Measurements from ENCODE around the gene ITIH5. TPM values are rescaled to one million over a fixed set of nuclear protein-coding genes. Genes with fewer than 3 reads are reported as not detected.
A peak's percentile ranks its signal among the peaks of the same experiment; 100 is the strongest.

ITIH5 gene
- total RNA-seq, 4 donors from 2014 or later: 24.9 to 68.1 (median 39.0) TPM

GRCh38 chr10:7572391-7572790 lies 94.4 kb downstream of the ITIH5 start:
- Histone ChIP-seq H3K27ac (replicated peaks in 1 of 4) (peak overlapping the region in 1 of 4 donors; percentile 27), H3K36me3 (peaks cover 11 to 51% (median 12%) of the 10 kb centered on the region in 4 donors), H3K4me1 (peaks cover 0 to 17% (median 14%) of the 10 kb centered on the region in 4 donors), H3K27me3 (no peaks in the 10 kb centered on the region), H3K9me3 (no peaks in the 10 kb centered on the region), H3K4me3 (no peak overlapping the region)
- intact Hi-C loops (cut with DNase I): no loop called here
- TF ChIP-seq EP300 (IDR thresholded peaks at IDR 0.05) (no peak), POLR2AphosphoS5 (IDR thresholded peaks at IDR 0.05) (no peak)
- 20% methylated on average over 3 of the region's 3 CpGs for WGBS
- DNase-seq (ENCODE audit: extremely low spot score): no peak

- intact Hi-C loops (cut with DNase I): no loop called here
- peak overlapping the region in 1 of 4 donors; percentile 8 for H3K27ac ChIP-seq (replicated peaks in 1 of 4)
- 62% methylated on average over 4 of the region's 4 CpGs for WGBS
Measured at GRCh38 chr10:7571981-7572380, 94.8 kb downstream of the ITIH5 start.

DNA sequence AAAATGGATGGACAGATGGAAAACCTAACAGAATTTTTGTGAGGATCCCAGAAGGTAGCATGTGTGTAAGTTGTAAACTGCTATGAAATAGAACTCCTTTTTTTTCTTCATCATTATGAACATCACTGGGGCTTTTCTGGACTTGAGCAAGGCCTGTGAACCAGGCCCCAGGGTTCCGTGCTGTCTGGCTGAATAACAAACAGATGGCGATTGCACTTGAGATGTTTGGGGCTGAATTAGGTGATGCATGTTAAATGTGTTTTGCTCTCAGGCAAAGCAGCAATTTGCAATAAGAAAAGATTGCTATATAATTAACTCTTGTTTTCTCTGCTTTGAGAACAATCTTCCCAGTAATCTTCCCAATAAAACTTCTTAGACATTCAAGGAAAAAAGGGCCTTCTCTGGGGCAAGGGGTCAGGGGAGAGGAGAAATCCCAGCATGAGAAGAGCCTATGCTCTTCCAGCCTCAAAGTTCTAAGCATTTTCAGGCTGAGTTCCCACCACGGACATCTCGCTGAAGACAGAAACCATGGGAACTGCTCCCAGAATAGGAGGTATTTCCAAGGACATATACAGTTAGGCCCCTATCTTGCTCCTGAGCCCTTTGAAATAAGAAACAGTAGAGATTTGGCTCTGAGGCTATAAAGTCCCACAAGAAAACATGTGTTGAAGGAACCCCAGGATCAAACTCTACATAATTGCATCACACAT lies 98.7 kb downstream of the ITIH5 start:
- no peak for TF ChIP-seq EP300 (IDR thresholded peaks at IDR 0.05)
- no peak for DNase-seq (ENCODE audit: extremely low spot score)
- WGBS: 80% methylated on average over 4 of the region's 4 CpGs
- Histone ChIP-seq H3K9me3 (no peaks in the 10 kb centered on the region), H3K36me3 (peaks cover 0 to 28% (median 4%) of the 10 kb centered on the region in 4 donors), H3K27me3 (no peaks in the 10 kb centered on the region), H3K4me3 (no peak overlapping the region), H3K4me1 (peaks cover 10 to 24% (median 23%) of the 10 kb centered on the region in 4 donors), H3K27ac (replicated peaks in 1 of 4) (no peak overlapping the region)
- intact Hi-C loops (cut with DNase I): no loop called here

More at GRCh38 chr10:7571981-7572380, 94.8 kb downstream of the ITIH5 start:
- DNase-seq (ENCODE audit: extremely low spot score): no peak
- no peaks in the 10 kb centered on the region for H3K27me3 ChIP-seq
- peaks cover 0 to 17% (median 14%) of the 10 kb centered on the region in 4 donors for H3K4me1 ChIP-seq
- no peak overlapping the region for H3K4me3 ChIP-seq
- peaks cover 11 to 48% (median 12%) of the 10 kb centered on the region in 4 donors for H3K36me3 ChIP-seq
- TF ChIP-seq POLR2AphosphoS5 (IDR thresholded peaks at IDR 0.05) (no peak), EP300 (IDR thresholded peaks at IDR 0.05) (no peak), POLR2A (IDR thresholded peaks at IDR 0.05; ENCODE audit: low read depth) (no peak), CTCF (IDR thresholded peaks at IDR 0.05) (no peak)
- no peaks in the 10 kb centered on the region for H3K9me3 ChIP-seq

- no peak overlapping the region for H3K27ac ChIP-seq (replicated peaks in 1 of 4)
- H3K36me3 ChIP-seq: peaks cover 0 to 28% (median 4%) of the 10 kb centered on the region in 4 donors
- DNase-seq (ENCODE audit: extremely low spot score): no peak
Measured at GRCh38 chr10:7566891-7567290, 99.9 kb downstream of the ITIH5 start.

GRCh38 chr10:7565871-7566270 lies 100.9 kb downstream of the ITIH5 start:
- Histone ChIP-seq H3K4me3 (no peak overlapping the region), H3K4me1 (peaks cover 25 to 33% (median 32%) of the 10 kb centered on the region in 4 donors), H3K9me3 (no peaks in the 10 kb centered on the region), H3K27ac (replicated peaks in 1 of 4) (no peak overlapping the region), H3K27me3 (no peaks in the 10 kb centered on the region), H3K36me3 (peaks cover 0 to 20% (median 4%) of the 10 kb centered on the region in 4 donors)
- WGBS: 92% methylated on average over 7 of the region's 12 CpGs
- intact Hi-C loops (cut with DNase I): no loop called here
- TF ChIP-seq EP300 (IDR thresholded peaks at IDR 0.05) (no peak), CTCF (IDR thresholded peaks at IDR 0.05) (no peak), POLR2A (IDR thresholded peaks at IDR 0.05; ENCODE audit: low read depth) (no peak), POLR2AphosphoS5 (IDR thresholded peaks at IDR 0.05) (no peak)
- no peak for DNase-seq (ENCODE audit: extremely low spot score)

More at GRCh38 chr10:7566891-7567290, 99.9 kb downstream of the ITIH5 start:
- TF ChIP-seq POLR2AphosphoS5 (IDR thresholded peaks at IDR 0.05) (no peak), POLR2A (IDR thresholded peaks at IDR 0.05; ENCODE audit: low read depth) (no peak), CTCF (IDR thresholded peaks at IDR 0.05) (no peak), EP300 (IDR thresholded peaks at IDR 0.05) (no peak)
- WGBS: 95% methylated on average over 5 of the region's 5 CpGs
- Histone ChIP-seq H3K4me1 (peaks cover 15 to 24% (median 23%) of the 10 kb centered on the region in 4 donors), H3K4me3 (no peak overlapping the region), H3K9me3 (no peaks in the 10 kb centered on the region), H3K27me3 (no peaks in the 10 kb centered on the region)
- intact Hi-C loops (cut with DNase I): no loop called here
